Epithelial cell of alveolus of lung (primary cell): ENCODE measurements around the gene REV1. TPM values are rescaled to one million over a fixed set of nuclear protein-coding genes. Genes with fewer than 3 reads are reported as not detected.

ENCODE experiments used
- total RNA-seq: library from RNA; depleted of rRNA; stranded (reverse); fragments of >200 nt; gene quantifications from 2 replicates; pipeline ENCODE4 v1.2.1, GENCODE V29; 2015

The REV1 gene
- 7.9 and 8.5 TPM in 2 replicates for total RNA-seq

DNA sequence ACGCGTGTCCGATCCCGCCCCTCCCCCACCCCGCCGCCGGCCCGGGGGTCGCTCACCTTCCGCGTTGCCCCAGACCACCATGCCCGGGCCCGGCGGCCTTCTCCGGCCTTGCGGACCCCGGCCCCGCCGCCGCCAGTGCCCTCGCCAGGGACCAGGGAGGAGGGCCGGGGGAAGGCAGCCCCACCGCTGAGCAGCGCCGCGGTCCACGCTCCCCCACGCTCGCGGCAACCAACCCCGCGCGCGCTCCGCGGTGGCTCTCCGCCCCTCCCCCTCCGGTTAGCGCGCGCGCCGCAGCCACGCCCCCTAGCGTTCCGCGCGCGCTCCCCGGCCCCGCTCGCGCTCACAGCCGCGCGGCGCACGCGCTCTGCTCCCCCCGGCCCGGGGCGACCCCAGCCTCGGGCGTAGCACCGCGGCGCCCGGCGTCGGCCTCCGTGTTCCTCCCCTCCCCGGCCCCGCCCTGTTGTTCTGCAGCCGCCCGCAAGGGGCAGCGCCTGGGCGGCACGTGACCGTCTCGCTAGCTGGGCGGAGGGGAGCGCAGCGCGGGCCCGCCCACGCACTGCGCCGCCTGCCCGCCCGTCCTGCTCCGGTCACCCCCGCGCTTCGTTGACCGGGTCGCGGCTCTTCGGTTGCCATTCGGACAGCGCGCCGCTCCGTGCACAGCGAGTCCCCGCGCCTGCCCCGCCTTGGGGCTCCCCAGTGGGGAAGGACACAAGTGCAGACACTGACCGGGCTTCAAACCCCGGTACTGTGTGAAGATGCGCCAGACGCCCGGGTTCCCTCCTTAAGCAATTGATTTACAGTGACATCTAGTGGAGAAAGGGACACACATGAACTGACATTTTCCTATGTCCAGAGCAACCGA is at the start of gene REV1:
REV1 (minus strand) TSS at position 257 of the 862 bp plus-strand sequence. CDS start 25,042 bp downstream, outside the sequence.

Other genes starting within 250 kb of the REV1 start
- not detected in 2 replicates for gene LYG2, start 234.4 kb downstream of the REV1 start, total RNA-seq
- gene LYG1, start 188.8 kb downstream of the REV1 start, total RNA-seq: not detected in 2 replicates
- gene TXNDC9, start 153.7 kb downstream of the REV1 start, total RNA-seq: 45.7 and 60.2 TPM in 2 replicates
- gene EIF5B, start 152.6 kb downstream of the REV1 start, total RNA-seq: 22.4 and 23.8 TPM in 2 replicates